ENCODE results near the gene MGAT5B. TPM values are rescaled to one million over a fixed set of nuclear protein-coding genes. Genes with fewer than 3 reads are reported as not detected.

MGAT5B gene
- total RNA-seq, 4 donors from 2014 or later: 0.19 to 0.47 TPM; not detected in 2

- H3K4me3 ChIP-seq (ENCODE audit: low read depth, poor library complexity, severe bottlenecking): no peak overlapping the region
- intact Hi-C loops (cut with DNase I; ENCODE audit: low total_unique reads): no loop called here
- no peak for DNase-seq (ENCODE audit: low spot score in 2 of 2)
- 63% methylated on average over 13 to 14 of the region's 16 CpGs for WGBS, 2 donors
- TF ChIP-seq POLR2A (IDR thresholded peaks at IDR 0.05) (no peak), CTCF (IDR thresholded peaks at IDR 0.05) (no peak)
Measured at GRCh38 chr17:76944477-76944876, 76.3 kb downstream of the MGAT5B start.

- H3K4me3 ChIP-seq (ENCODE audit: low read depth, poor library complexity, severe bottlenecking): no peak overlapping the region
- TF ChIP-seq POLR2A (IDR thresholded peaks at IDR 0.05) (no peak), CTCF (IDR thresholded peaks at IDR 0.05) (no peak)
- no peak for DNase-seq (ENCODE audit: low spot score in 2 of 2)
- WGBS, 2 donors: 74 to 84% methylated on average over 18 of the region's 18 CpGs
- intact Hi-C loops (cut with DNase I; ENCODE audit: low total_unique reads): no loop called here
Measured at GRCh38 chr17:76946111-76946771, 78.0 kb downstream of the MGAT5B start.

- no peak overlapping the region for H3K4me3 ChIP-seq (ENCODE audit: low read depth, poor library complexity, severe bottlenecking)
- 57% methylated on average over 6 to 8 of the region's 10 CpGs for WGBS, 2 donors
- intact Hi-C loops (cut with DNase I; ENCODE audit: low total_unique reads): no loop called here
- no peak for DNase-seq (ENCODE audit: low spot score in 2 of 2)
- TF ChIP-seq CTCF (IDR thresholded peaks at IDR 0.05): no peak
- no peak for TF ChIP-seq POLR2A (IDR thresholded peaks at IDR 0.05)
Measured at GRCh38 chr17:76946772-76947135, 78.5 kb downstream of the MGAT5B start.

- intact Hi-C loops (cut with DNase I; ENCODE audit: low total_unique reads): no loop called here
- H3K4me3 ChIP-seq (ENCODE audit: low read depth, poor library complexity, severe bottlenecking): no peak overlapping the region
- TF ChIP-seq CTCF (IDR thresholded peaks at IDR 0.05) (no peak), POLR2A (IDR thresholded peaks at IDR 0.05) (no peak)
- 85 to 88% methylated on average over 7 to 8 of the region's 10 CpGs for WGBS, 2 donors
- DNase-seq (ENCODE audit: low spot score in 2 of 2): no peak
Measured at GRCh38 chr17:76947309-76947708, 79.1 kb downstream of the MGAT5B start.

GRCh38 chr17:76947771-76948170 lies 79.6 kb downstream of the MGAT5B start:
- TF ChIP-seq CTCF (IDR thresholded peaks at IDR 0.05) (no peak), POLR2A (IDR thresholded peaks at IDR 0.05) (no peak)
- DNase-seq (ENCODE audit: low spot score in 2 of 2): no peak
- H3K4me3 ChIP-seq (ENCODE audit: low read depth, poor library complexity, severe bottlenecking): no peak overlapping the region
- intact Hi-C loops (cut with DNase I; ENCODE audit: low total_unique reads): no loop called here
- 81 to 86% methylated on average over 17 of the region's 17 CpGs for WGBS, 2 donors

GRCh38 chr17:76948301-76948700 lies 80.1 kb downstream of the MGAT5B start:
- no peak for TF ChIP-seq CTCF (IDR thresholded peaks at IDR 0.05)
- no peak for TF ChIP-seq POLR2A (IDR thresholded peaks at IDR 0.05)
- H3K4me3 ChIP-seq (ENCODE audit: low read depth, poor library complexity, severe bottlenecking): no peak overlapping the region
- intact Hi-C loops (cut with DNase I; ENCODE audit: low total_unique reads): no loop called here
- 66 to 84% methylated on average over 7 to 9 of the region's 10 CpGs for WGBS, 2 donors
- no peak for DNase-seq (ENCODE audit: low spot score in 2 of 2)

Measured in lower leg skin (tissue), 4 donors.